Fibroblast of skin of abdomen (primary cell): Measurements from ENCODE around the gene CTNNA3.
"Not testable (repeated sequence)": the region's sequence is repeated elsewhere in the genome, so short reads cannot be mapped to it uniquely, and the experiment has no call there.

Experiments
- DNase-seq: peaks from one replicate; pipeline ENCODE4 v3.0.0-alpha.2; 2013

CTNNA3 gene

DNA sequence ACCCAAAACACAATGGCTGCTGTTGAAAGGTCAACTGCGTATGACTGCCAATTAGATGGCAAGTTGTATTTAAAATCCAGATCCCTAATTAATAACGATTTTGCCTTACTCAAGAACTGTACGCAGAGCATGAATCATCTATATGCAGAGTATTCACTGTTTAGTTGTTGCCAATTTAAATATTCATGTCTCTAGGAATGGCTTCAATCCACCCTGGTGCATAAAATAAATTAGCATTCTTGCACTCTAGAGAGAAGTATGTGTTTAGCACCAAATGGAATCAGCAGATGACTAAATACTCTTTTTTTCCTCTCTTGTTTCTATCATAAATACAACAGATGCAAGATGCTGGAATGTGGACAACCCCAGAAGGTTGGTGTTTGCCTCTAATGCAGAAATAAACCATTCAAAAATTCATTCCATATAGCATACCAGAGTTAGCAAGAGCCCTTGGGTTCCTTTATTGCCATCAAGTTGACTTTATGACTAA lies 449.9 kb downstream of the CTNNA3 start:
- no peak for DNase-seq

DNA sequence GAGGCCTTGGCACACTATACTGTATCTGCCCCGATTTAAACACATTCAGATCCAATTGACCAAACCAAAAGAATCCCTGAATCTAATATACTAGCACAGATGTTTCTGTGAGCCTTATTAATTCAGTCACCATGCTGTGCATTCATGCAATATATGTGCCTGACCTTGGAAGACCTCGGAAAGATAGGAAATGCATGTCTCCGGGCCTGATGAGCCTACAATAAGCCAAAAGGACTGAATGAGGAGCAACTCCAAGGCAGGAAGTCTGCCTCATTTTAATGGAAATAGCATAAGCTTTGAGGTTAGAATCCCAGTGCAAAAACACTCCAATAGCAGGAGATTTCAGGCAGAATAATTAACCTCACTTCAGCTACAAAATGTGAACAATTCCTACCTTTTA lies 453.5 kb downstream of the CTNNA3 start:
- DNase-seq, result no peak

DNA sequence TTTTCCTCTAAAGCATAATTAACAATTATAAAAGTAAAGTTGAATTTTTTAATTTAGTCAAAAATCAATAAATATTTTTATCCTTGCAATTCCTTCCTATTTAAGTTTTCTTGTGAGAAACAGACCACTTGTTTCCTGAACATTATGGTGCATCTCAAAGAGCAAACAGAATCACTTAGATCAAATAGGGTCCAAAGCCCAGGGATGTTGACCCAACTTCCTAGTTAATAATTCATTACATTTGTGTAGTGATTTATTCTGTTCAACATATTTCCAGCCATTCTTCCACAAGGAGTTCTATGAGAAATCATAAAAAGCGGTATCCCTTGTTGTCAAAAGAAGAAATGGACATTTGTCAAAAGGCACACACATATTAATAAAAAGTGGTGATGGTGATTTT lies 454.5 kb downstream of the CTNNA3 start:
- no peak for DNase-seq

DNA sequence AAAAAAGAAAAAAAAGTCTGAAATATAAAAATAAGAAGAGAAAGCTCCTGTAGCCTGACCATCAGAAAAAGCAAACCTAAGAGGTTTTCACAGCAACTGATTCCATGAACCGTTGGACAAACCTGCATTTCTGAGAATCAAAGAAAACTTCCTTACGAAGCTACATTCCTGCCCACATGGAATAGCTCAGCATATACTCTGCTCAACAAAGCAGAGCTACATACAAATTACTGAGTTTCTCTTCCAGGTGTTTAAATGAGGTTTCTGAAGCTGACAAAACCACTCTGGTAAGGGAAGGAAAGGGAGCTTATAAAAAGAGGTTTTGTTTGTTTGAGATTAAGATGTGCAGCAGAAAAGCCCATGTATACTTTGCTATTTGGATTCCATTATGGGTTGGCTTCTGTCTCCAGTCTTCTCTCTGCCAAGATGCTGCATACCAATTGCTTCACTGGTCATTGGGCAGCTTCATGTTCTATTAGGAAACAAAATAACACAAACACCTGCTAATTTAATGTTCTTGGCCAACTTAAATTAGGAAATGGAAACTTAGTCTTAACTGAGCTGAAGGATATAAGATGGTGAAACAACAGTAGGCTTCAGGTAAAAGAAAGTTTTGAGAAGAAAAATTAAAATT lies 456.0 kb downstream of the CTNNA3 start:
- no peak for DNase-seq

DNA sequence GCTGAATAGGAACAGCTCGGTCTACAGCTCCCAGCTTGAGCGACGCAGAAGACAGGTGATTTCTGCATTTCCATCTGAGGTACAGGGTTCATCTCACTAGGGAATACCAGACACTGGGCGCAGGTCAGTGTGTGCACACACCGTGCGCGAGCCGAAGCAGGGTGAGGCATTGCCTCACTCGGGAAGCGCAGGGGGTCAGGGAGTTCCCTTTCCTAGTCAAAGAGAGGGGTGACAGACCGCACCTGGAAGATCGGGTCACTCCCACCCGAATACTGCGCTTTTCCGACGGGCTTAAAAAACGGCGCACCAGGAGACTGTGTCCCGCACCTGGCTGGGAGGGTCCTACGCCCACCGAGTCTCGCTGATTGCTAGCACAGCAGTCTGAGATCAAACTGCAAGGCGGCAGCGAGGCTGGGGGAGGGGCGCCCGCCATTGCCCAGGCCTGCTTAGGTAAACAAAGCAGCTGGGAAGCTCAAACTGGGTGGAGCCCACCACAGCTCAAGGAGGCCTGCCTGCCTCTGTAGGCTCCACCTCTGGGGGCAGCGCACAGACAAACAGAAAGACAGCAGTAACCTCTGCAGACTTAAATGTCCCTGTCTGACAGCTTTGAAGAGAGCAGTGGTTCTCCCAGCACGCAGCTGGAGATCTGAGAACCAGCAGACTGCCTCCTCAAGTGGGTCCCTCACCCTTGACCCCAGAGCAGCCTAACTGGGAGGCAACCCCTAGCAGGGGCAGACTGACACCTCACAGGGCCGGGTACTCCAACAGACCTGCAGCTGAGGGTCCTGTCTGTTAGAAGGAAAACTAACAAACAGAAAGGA lies 465.1 kb downstream of the CTNNA3 start:
- DNase-seq, result not testable (repeated sequence)

DNA sequence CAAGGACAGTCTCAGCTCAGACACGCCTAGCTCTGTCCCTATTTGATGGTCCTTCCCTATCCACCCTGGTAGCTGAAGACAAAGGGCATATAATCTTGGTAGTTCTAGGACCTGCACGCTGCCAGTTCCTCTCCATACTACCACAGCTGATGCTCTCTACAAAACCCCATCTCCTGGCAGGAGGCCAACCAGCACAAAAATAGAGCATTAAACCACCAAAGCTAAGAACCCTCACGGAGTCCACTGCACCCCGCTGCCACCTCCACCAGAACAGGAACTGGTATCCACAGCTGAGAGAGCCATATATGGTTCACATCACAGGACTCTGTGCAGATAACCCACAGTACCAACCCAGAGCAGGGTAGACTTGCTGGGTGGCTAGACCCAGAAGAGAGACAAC lies 470.8 kb downstream of the CTNNA3 start:
- no peak for DNase-seq

DNA sequence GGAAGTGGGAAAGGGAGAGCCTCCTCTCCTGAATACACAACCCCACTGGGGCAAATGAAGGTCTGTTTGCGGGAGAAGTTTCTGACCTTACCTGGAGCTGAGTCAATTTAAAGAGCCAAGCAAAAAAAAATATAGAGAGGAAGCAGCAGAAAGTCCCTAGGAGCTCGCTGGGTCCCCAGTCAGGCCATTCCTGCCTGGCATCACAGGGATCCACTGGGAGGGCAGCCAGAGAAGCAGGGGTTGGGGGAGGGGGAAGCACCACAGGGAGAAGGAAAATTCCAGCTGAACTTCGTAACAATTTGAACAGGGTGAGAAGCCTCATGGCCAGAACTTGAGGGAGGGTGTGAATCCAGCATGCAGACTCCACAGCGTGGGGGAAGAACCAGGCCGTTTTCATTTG lies 471.4 kb downstream of the CTNNA3 start:
- no peak for DNase-seq

DNA sequence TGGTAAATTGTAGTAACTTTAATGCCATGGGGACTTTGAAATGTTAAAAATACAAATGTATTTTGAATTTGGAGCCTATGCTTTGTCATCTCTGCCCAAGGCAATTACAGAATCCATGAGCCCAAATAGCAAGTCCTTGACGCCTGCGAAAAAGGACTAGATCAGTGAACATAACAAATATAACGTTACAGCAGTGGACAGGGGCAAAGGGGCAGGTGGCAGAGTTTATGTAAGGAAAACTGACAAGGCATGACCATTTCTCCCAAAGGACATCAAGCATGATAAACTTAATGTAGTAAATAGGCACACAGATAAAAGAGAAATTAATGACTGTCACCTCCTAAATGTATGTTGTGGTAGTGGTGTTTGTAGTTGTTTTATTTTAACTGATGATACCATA lies 473.1 kb downstream of the CTNNA3 start:
- DNase-seq, result no peak

DNA sequence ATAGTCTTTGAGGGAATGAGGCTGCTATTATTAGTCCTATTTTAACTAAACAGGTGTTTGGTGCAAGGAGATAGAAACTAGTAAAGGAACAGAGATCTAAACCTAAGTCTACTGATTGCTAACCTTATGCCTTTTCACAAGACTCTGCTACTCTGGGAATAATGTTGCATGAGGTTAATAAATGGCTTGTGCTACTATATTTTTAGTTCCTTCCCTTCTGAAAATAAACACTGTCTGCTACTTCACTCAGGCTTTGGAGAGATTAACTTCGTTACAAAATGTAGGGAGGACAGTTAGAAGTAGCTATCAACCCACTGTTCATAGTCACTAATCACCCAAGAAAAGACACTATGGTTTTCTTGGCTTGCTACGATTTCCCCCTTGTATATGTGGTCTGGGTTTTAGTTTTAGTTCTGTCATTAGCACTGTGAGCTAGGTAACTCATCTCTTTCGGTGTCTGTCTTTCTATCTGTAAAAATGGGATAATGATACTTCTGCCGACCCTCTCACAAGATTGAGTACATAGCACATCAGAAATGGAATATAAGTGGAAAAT lies 474.0 kb downstream of the CTNNA3 start:
- DNase-seq, result no peak

DNA sequence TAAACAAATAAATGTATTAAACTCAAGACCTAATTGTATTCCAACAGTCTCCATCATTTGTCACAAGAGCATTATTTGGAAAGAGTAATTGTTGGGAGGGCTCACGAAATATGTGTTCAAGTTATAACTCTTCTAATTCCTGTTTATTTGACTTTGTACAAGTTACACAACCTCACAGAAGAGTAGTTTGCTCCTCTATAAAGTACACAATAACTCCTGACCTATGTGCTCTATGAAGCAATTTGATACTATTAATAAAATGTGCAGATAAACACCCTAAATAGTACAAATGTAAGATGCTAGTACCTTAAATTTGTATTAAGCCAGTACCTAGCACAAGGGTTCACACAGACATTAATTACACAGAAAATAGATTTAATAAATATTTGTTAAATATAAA lies 484.3 kb downstream of the CTNNA3 start:
- no peak for DNase-seq

DNA sequence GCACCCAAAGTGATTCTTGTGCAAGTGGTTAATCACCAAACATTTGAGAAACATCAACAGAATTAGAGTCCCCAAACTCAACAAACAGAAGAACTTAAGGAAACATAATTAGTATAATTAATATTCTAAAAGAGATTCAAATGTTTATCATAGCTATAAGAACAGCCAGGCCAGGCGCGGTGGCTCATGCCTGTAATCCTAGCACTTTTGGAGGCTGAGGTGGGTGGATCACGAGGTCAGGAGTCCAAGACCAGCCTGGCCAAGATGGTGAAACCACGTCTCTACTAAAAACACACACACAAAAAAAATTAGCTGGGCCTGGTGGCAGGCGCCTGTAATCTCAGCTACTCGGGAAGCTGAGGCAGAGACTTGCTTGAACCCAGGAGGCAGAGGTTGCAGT lies 488.1 kb downstream of the CTNNA3 start:
- DNase-seq, result not testable (repeated sequence)

DNA sequence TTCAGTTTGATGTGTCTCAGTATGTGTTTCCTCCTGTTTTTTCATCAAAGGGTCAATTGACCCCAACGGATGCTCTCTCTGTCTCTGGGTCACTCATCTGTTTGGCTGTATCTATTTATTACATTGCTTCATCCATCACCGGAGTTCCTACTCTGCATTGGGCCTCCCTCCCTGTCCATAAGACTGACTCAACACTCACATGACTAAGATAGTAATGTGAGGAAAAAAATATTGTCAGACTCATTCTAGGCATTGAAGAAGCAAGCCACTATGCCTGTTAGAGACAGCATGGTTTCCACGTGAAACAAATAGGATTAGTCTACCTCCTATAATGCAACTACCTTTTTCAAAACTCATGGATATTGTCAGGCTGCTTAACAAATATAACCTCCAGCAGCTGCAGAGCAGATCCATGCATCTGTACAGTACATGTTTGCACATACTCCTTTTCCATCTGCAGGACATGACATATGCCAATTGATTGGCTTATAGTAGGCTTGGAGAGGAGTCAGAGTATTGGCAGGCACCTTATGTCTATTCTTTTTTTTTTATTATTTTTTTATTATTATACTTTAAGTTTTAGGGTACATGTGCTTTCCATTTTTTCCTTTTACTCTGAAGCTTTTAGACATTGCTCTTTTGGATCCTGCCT lies 495.0 kb downstream of the CTNNA3 start:
- DNase-seq, result no peak

DNA sequence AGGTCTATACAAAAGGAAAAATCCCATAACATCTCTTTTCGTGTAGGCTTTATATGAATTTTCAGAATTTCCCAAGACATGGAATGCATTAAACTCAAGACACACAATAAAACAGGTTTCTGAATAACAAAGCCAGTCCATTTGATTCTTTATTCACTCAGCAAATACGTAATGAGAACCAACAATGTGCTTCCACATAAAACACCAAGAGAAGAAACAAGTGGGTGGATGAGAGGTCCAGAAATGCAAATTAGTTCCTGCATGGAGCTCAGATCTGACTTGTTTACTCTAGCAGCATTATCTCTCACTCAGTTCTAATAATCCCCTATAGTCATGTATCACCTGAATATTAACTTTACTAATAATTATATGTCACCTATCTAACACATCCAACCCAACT lies 520.6 kb downstream of the CTNNA3 start:
- no peak for DNase-seq

DNA sequence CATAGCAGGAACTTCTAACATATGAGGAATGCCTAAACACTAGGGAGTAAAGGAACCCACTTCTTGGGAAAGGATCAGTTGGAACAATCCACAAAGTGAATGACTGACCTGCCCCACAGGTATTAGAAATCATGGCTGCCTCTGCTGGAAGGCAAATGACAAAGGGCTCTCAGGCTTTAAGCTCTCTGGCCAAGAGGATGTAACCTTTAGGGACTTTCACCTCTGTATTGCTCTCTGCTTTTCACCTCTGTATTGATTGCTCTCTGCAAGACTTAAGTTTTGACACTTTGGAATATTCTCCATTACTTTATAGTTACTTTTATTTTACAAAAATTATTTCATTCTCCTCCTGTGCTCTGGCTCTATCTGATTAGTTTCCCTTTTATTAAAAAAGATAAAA lies 522.2 kb downstream of the CTNNA3 start:
- DNase-seq, result no peak

DNA sequence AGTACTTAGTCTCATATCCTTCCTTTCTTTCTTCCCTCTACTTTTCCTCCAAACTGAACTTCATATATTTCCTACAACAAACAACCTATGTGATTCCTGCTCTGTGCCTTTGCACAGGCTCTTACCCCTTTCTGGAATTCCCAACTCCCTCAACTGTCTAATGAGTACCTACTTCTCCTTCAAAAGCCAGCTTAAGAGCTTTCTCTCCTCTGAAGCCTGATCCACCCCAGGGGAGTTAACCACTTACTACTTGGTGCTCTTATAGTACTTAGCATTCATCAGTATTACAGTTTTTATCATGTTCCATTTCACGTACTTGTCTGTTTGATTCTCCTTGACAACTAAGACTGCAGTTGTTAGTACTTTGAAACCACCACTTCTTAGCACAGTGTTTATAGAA lies 524.0 kb downstream of the CTNNA3 start:
- no peak for DNase-seq

DNA sequence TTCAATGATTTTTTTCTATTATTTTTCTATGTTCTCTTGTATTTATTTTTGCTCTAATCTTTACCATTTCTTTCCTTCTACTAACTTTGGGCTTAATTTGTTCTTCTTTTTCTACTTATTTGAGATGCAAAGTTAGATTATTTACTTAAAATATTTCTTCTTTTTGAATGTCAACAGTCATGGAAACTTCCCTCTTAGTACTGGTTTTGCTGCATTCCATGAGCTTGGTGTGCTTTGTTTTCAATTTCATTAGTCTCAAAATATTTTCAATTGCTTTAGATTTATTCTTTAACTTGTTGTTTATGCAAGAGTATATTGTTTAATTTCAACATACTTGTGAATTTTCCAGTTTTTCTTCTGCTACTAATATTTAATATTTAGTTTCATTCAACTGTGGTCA lies 539.8 kb downstream of the CTNNA3 start:
- DNase-seq, result no peak

DNA sequence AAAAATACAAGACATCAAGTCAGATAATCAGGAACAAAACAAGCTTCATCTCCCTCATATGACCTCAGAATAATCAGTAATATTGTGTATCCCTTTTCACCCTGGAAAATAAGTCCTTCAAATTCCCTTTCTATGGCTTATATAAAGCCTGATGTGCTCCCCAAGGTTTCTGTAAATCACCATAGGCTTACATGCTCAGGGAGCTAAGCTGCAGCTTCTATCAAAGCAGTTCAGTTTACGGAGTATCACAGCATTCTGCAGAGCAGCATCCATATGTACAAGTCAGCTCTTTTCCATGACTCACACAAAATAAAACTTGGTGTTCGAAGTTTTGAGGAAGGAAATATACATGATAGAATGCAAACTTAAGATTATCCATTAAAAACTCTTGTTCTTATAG lies 544.5 kb downstream of the CTNNA3 start:
- no peak for DNase-seq

DNA sequence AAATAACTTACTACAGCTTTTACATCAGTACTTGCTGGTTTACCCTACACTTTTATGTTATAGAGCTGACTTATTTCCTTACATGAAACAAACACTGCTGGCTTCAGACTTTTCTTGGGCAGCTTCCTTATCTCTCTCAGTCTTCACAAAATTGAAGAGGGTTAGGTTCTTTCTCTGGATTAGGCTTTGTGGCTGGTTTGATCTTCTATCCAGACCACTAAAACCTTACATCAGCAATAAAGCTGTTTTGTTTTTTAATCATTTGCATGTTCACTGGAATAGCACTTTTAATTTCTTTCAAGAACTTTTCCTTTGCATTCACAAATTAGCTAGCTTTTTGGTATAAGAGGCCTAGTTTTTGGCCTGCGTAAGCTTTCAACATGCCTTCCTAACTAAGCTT lies 551.5 kb downstream of the CTNNA3 start:
- no peak for DNase-seq

DNA sequence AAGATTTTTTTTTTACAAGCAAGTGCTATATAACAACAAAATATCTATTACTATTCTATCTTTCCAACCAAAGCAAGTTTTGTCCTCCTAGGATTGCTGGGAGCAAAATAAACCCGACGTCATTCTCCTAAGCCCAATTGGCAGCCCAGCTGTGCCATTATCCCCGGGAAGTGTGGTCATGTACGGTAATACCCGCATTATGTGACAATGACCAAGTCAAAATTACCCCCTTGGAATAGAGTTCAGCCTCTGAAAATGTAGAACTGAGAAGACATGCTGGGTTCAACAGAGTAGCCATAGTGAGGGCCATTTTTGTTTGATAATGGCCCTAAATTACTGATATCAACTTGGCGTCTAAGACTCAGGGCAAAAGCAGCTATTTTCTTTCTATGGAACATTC lies 554.7 kb downstream of the CTNNA3 start:
- no peak for DNase-seq

DNA sequence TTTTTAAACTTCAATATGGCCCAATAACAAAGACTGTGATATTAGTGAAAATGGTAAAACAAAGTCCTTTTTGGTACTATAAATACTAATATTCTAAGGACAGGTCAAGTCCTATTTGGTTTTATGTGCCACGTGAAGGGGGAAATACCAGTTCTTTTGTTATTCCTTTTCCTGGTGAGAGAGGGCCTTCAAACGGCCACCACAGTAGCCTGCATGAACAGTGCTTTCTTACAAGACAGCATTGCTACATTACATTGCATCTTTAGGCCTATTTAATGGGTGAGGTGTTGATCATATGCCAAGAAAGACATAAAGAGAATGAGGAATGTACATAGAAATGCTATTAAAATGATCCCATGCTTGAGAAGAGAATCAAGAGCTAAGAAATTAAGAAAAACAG lies 555.4 kb downstream of the CTNNA3 start:
- no peak for DNase-seq

DNA sequence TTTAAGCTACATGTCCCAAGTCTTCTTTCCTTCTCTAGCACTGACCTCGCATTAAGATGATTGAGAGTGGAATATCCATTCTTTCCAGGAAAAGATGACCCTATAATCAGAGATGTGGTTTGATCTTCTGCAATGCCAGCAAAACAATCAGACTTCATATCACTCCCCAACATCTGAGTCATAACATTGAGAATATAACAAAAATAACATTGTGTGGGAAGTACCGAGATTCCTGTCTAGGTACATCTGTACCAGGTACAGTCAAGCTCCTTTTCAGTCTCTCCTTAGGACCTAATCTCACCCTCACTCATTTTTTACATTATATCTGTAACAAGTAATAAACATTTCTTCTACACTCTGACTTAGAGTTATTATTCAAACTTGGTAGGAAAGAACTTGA lies 568.6 kb downstream of the CTNNA3 start:
- DNase-seq, result no peak

DNA sequence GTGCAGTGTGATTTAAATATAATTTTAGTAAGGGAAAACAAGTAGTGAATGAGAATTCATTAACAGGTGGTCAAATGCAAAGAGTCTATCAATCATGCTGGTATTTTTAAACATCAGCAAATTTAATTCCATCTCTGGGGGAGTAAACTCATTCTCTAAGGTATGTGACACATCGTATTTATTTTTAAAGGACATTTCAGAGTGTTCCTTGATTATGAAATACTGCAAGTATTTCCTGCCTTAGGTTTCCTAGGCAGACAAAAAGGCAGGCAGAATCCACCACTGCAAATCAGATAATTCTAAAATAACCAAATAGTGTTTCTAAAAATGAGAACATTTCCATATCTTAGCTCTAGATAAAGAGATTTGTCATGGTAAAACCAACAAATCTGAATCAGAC lies 576.3 kb downstream of the CTNNA3 start:
- DNase-seq, result no peak

DNA sequence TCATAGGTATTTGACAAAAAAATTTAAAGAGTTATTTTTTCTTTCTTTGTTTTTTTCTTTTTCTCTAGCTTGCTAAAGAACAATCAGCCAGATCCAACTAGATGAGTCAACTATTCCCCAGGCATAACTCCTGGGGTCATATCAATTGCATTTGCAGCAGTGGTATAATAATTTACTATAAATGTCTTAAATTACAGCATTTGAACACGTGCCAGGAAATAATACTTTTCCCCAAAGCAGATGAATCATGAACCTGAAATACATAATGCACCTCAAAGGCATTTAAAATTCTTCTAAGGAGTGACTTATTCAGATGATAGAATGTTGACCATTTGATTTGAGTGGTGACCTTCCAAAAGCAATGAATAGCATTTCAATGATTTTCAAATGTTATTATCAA lies 580.0 kb downstream of the CTNNA3 start:
- peak; percentile 60 for DNase-seq

DNA sequence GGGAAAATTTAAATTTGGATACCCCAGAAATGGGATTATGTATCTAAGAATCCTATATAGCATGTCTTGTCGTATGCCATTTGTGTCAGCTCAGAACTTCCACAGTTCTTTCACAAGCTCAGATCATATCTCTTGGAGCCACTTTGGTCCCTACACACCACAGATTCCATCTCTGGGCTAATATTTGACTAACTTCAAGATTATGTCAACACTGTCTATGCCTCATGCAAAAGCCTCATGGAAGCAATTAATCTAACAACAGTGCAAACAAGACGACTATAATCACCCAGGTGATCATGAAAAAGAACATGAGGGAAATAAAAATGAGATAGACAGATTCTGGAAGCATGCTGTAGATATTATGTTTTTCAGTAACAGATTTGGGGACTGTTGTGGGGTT lies 581.0 kb downstream of the CTNNA3 start:
- DNase-seq, result no peak
